Stomach (tissue), 4 donors: Measurements from ENCODE around the gene EED.

ENCODE experiments used
- EP300 ChIP-seq: sonication (generic); formaldehyde crosslinking; IDR thresholded peaks from one replicate; pipeline ENCODE4 v1.6.1; 2017; ENCODE audit warnings: antibody characterized with exemption
- POLR2A ChIP-seq, 4 donors: fragments of 450-650 bp; IDR thresholded peaks; one replicate each; pipeline ENCODE4 v1.6.1; 2016; ENCODE audit warnings: antibody characterized with exemption in 4 of 4, control low read depth in 2 of 4, mild to moderate bottlenecking in 1 of 4, moderate library complexity in 1 of 4

DNA sequence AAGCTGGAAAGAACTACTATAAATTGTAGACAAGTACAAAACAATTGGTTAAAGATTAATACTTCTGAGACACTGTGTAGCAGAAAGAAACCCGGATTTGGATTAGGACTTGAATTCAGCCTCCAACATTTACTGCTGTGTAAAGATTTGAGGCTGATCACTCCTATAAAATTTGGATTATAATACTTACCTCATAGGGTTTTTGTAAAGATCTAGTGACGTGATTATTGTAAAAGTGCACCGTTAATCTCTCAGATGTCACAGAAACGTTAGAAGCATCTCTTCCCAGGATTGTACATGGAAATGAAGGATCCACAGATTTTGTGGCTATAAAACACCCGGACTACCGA is 57.2 kb downstream of the EED start:
- TF ChIP-seq POLR2A (IDR thresholded peaks at IDR 0.05) (no peak), EP300 (no peak)
